Hematopoietic multipotent progenitor cell treated with erythropoietin and hydrocortisone succinate and interleukin-3 and kit ligand, for 4 days (in vitro differentiated cells): ENCODE data around the gene C4orf17.
"Not testable (repeated sequence)": the region's sequence is repeated elsewhere in the genome, so short reads cannot be mapped to it uniquely, and the experiment has no call there.

Source experiments
- DNase-seq: peaks from one replicate; pipeline ENCODE4 v3.0.0-alpha.2; 2015

Gene C4orf17

GRCh38 chr4:99510721-99511120, at the start of gene C4orf17:
TSS of gene C4orf17 (plus strand) at chr4:99511021. CDS start at chr4:99513082, 2,061 bp downstream.
- no peak for DNase-seq

GRCh38 chr4:99461623-99462401, 49.0 kb upstream of the C4orf17 start:
- DNase-seq: no peak

GRCh38 chr4:99462875-99463464, 47.9 kb upstream of the C4orf17 start:
- DNase-seq: peak; percentile 81

- no peak for DNase-seq
Measured at GRCh38 chr4:99463566-99463965, 47.3 kb upstream of the C4orf17 start.

GRCh38 chr4:99467887-99468286, 42.9 kb upstream of the C4orf17 start:
- no peak for DNase-seq

- DNase-seq: no peak
Measured at GRCh38 chr4:99468889-99469288, 41.9 kb upstream of the C4orf17 start.

GRCh38 chr4:99471349-99471748, 39.5 kb upstream of the C4orf17 start:
- DNase-seq: no peak

GRCh38 chr4:99471896-99472295, 38.9 kb upstream of the C4orf17 start:
- no peak for DNase-seq

- no peak for DNase-seq
Measured at GRCh38 chr4:99473131-99473530, 37.7 kb upstream of the C4orf17 start.

GRCh38 chr4:99483636-99484035, 27.2 kb upstream of the C4orf17 start:
- no peak for DNase-seq

- DNase-seq: no peak
Measured at GRCh38 chr4:99485212-99485611, 25.6 kb upstream of the C4orf17 start.

- not testable (repeated sequence) for DNase-seq
Measured at GRCh38 chr4:99486648-99487047, 24.2 kb upstream of the C4orf17 start.

GRCh38 chr4:99490286-99490685, 20.5 kb upstream of the C4orf17 start:
- DNase-seq: no peak

GRCh38 chr4:99504804-99505502, 5.9 kb upstream of the C4orf17 start:
- DNase-seq: peak; percentile 61

- no peak for DNase-seq
Measured at GRCh38 chr4:99506781-99507180, 4.0 kb upstream of the C4orf17 start.

GRCh38 chr4:99507349-99507748, 3.5 kb upstream of the C4orf17 start:
- DNase-seq: no peak

- DNase-seq: no peak
Measured at GRCh38 chr4:99507762-99508161, 3.1 kb upstream of the C4orf17 start.

- peak; percentile 8 for DNase-seq
Measured at GRCh38 chr4:99518601-99519295, 7.9 kb downstream of the C4orf17 start.

GRCh38 chr4:99529228-99529627, 18.4 kb downstream of the C4orf17 start:
- no peak for DNase-seq

- no peak for DNase-seq
Measured at GRCh38 chr4:99529956-99530355, 19.1 kb downstream of the C4orf17 start.

- not testable (repeated sequence) for DNase-seq
Measured at GRCh38 chr4:99534699-99535098, 23.9 kb downstream of the C4orf17 start.

- no peak for DNase-seq
Measured at GRCh38 chr4:99536271-99536670, 25.4 kb downstream of the C4orf17 start.

- DNase-seq: no peak
Measured at GRCh38 chr4:99536848-99537247, 26.0 kb downstream of the C4orf17 start.
